Measurements from ENCODE around the gene CCDC39.

CCDC39 gene

GRCh38 chr3:180679178-180680096 is at the start of gene CCDC39 (continued):
- TF ChIP-seq, protein P1, sequence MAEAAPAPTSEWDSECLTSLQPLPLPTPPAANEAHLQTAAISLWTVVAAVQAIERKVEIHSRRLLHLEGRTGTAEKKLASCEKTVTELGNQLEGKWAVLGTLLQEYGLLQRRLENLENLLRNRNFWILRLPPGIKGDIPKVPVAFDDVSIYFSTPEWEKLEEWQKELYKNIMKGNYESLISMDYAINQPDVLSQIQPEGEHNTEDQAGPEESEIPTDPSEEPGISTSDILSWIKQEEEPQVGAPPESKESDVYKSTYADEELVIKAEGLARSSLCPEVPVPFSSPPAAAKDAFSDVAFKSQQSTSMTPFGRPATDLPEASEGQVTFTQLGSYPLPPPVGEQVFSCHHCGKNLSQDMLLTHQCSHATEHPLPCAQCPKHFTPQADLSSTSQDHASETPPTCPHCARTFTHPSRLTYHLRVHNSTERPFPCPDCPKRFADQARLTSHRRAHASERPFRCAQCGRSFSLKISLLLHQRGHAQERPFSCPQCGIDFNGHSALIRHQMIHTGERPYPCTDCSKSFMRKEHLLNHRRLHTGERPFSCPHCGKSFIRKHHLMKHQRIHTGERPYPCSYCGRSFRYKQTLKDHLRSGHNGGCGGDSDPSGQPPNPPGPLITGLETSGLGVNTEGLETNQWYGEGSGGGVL (tag by site-specific recombination; IDR thresholded peaks at IDR 0.05), result no peak
- TF ChIP-seq ZNF837 (tag by site-specific recombination; IDR thresholded peaks at IDR 0.05) (no peak), CTCF (tag by site-specific recombination; IDR thresholded peaks at IDR 0.05) (0 out of 2 replicates have a peak, but pooled peaks have one; percentile 26), ZNF48 (tag by site-specific recombination; IDR thresholded peaks at IDR 0.05) (no peak), ZBTB10 (tag by site-specific recombination; IDR thresholded peaks at IDR 0.05) (no peak), ZNF792 (tag by site-specific recombination; IDR thresholded peaks at IDR 0.05) (no peak), ZNF362 (tag by site-specific recombination; IDR thresholded peaks at IDR 0.05) (no peak), KLF1 (tag by site-specific recombination; IDR thresholded peaks at IDR 0.05) (no peak), ZNF114 (tag by site-specific recombination; IDR thresholded peaks at IDR 0.05) (no peak), ZNF571 (tag by site-specific recombination; IDR thresholded peaks at IDR 0.05) (no peak), AEBP2 (tag by site-specific recombination; IDR thresholded peaks at IDR 0.05; ENCODE audit: borderline replicate concordance) (no peak), MYNN (tag by site-specific recombination; IDR thresholded peaks at IDR 0.05; ENCODE audit: borderline replicate concordance) (no peak), ZNF10 (tag by site-specific recombination; IDR thresholded peaks at IDR 0.05) (no peak), ZNF677 (tag by site-specific recombination; IDR thresholded peaks at IDR 0.05) (no peak), ZNF623 (tag by site-specific recombination; IDR thresholded peaks at IDR 0.05) (no peak), ZNF202 (tag by site-specific recombination; IDR thresholded peaks at IDR 0.05; ENCODE audit: borderline replicate concordance) (no peak), PRDM1 (tag by site-specific recombination; IDR thresholded peaks at IDR 0.05) (peak; percentile 77), ZNF621 (tag by site-specific recombination; IDR thresholded peaks at IDR 0.05) (no peak)
- TF ChIP-seq, protein P2, sequence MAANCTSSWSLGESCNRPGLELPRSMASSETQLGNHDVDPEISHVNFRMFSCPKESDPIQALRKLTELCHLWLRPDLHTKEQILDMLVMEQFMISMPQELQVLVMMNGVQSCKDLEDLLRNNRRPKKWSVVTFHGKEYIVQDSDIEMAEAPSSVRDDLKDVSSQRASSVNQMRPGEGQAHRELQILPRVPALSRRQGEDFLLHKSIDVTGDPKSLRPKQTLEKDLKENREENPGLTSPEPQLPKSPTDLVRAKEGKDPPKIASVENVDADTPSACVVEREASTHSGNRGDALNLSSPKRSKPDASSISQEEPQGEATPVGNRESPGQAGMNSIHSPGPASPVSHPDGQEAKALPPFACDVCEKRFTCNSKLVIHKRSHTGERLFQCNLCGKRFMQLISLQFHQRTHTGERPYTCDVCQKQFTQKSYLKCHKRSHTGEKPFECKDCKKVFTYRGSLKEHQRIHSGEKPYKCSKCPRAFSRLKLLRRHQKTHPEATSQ (tag by site-specific recombination; IDR thresholded peaks at IDR 0.05), result no peak
- TF ChIP-seq, protein P3, sequence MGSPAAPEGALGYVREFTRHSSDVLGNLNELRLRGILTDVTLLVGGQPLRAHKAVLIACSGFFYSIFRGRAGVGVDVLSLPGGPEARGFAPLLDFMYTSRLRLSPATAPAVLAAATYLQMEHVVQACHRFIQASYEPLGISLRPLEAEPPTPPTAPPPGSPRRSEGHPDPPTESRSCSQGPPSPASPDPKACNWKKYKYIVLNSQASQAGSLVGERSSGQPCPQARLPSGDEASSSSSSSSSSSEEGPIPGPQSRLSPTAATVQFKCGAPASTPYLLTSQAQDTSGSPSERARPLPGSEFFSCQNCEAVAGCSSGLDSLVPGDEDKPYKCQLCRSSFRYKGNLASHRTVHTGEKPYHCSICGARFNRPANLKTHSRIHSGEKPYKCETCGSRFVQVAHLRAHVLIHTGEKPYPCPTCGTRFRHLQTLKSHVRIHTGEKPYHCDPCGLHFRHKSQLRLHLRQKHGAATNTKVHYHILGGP (tag by site-specific recombination; IDR thresholded peaks at IDR 0.05), result no peak
- TF ChIP-seq, protein P4, sequence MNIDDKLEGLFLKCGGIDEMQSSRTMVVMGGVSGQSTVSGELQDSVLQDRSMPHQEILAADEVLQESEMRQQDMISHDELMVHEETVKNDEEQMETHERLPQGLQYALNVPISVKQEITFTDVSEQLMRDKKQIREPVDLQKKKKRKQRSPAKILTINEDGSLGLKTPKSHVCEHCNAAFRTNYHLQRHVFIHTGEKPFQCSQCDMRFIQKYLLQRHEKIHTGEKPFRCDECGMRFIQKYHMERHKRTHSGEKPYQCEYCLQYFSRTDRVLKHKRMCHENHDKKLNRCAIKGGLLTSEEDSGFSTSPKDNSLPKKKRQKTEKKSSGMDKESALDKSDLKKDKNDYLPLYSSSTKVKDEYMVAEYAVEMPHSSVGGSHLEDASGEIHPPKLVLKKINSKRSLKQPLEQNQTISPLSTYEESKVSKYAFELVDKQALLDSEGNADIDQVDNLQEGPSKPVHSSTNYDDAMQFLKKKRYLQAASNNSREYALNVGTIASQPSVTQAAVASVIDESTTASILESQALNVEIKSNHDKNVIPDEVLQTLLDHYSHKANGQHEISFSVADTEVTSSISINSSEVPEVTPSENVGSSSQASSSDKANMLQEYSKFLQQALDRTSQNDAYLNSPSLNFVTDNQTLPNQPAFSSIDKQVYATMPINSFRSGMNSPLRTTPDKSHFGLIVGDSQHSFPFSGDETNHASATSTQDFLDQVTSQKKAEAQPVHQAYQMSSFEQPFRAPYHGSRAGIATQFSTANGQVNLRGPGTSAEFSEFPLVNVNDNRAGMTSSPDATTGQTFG (tag by site-specific recombination; IDR thresholded peaks at IDR 0.05; ENCODE audit: borderline replicate concordance), result no peak
- TF ChIP-seq, protein P5, sequence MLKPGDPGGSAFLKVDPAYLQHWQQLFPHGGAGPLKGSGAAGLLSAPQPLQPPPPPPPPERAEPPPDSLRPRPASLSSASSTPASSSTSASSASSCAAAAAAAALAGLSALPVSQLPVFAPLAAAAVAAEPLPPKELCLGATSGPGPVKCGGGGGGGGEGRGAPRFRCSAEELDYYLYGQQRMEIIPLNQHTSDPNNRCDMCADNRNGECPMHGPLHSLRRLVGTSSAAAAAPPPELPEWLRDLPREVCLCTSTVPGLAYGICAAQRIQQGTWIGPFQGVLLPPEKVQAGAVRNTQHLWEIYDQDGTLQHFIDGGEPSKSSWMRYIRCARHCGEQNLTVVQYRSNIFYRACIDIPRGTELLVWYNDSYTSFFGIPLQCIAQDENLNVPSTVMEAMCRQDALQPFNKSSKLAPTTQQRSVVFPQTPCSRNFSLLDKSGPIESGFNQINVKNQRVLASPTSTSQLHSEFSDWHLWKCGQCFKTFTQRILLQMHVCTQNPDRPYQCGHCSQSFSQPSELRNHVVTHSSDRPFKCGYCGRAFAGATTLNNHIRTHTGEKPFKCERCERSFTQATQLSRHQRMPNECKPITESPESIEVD (tag by site-specific recombination; IDR thresholded peaks at IDR 0.05), result no peak

Data from HEK293 (cell line).